GM18951 (cell line): ENCODE data around the gene PPM1G.
A peak's percentile ranks its signal among the peaks of the same experiment; 100 is the strongest.

Source experiments
- POLR2A ChIP-seq: IDR thresholded peaks from 4 replicates; pipeline ENCODE4 v1.6.1; 2011; ENCODE audit warnings: mild to moderate bottlenecking; ENCODE audit not compliant: insufficient read length, insufficient read depth; ENCODE audit errors: extremely low read depth
- in situ Hi-C: fragments of 300-500 bp; cut with MboI; formaldehyde crosslinking; loops from one replicate; pipeline ENCODE4 v1.12.0; 2022; ENCODE audit warnings: low sequenced_read_pairs, mixed read lengths, inconsistent platforms; ENCODE audit not compliant: unreplicated experiment

PPM1G gene

GRCh38 chr2:27409321-27410073, at the start of gene PPM1G:
Gene PPM1G (minus strand): TSS chr2:27409591. CDS start chr2:27409422, 169 bp downstream.
- in situ Hi-C loops, result no loop called here
- TF ChIP-seq POLR2A, result peak; percentile 98

GRCh38 chr2:27453968-27454367, 44.6 kb upstream of the PPM1G start:
- in situ Hi-C loops, result no loop called here
- TF ChIP-seq POLR2A, result no peak

GRCh38 chr2:27451095-27451494, 41.7 kb upstream of the PPM1G start:
- in situ Hi-C loops, result no loop called here
- no peak for TF ChIP-seq POLR2A

- in situ Hi-C loops, result no loop called here
- TF ChIP-seq POLR2A, result no peak
Measured at GRCh38 chr2:27448381-27448780, 39.0 kb upstream of the PPM1G start.

GRCh38 chr2:27446057-27446456, 36.7 kb upstream of the PPM1G start:
- TF ChIP-seq POLR2A, result no peak
- in situ Hi-C loops, result no loop called here

GRCh38 chr2:27445615-27446014, 36.2 kb upstream of the PPM1G start:
- in situ Hi-C loops, result no loop called here
- no peak for TF ChIP-seq POLR2A

GRCh38 chr2:27445155-27445554, 35.8 kb upstream of the PPM1G start:
- TF ChIP-seq POLR2A, result no peak

GRCh38 chr2:27442920-27443282, 33.5 kb upstream of the PPM1G start:
- no peak for TF ChIP-seq POLR2A
- in situ Hi-C loops, result no loop called here

More at GRCh38 chr2:27445155-27445554, 35.8 kb upstream of the PPM1G start:
- in situ Hi-C loops, result no loop called here

GRCh38 chr2:27441958-27442919, 32.8 kb upstream of the PPM1G start, which contains the start of gene KRTCAP3:
Gene KRTCAP3 (plus strand): TSS chr2:27442381. CDS start chr2:27442413, 32 bp downstream.
- TF ChIP-seq POLR2A, result no peak
- in situ Hi-C loops, result no loop called here

- no peak for TF ChIP-seq POLR2A
- in situ Hi-C loops, result no loop called here
Measured at GRCh38 chr2:27441226-27441926, 32.0 kb upstream of the PPM1G start.

GRCh38 chr2:27435628-27436027, 26.2 kb upstream of the PPM1G start:
- no peak for TF ChIP-seq POLR2A
- in situ Hi-C loops, result no loop called here

GRCh38 chr2:27431395-27431794, 22.0 kb upstream of the PPM1G start:
- no peak for TF ChIP-seq POLR2A
- in situ Hi-C loops, result no loop called here

GRCh38 chr2:27428978-27429541, 19.7 kb upstream of the PPM1G start:
- in situ Hi-C loops, result no loop called here
- TF ChIP-seq POLR2A, result peak; percentile 62
